SK-N-MC (cell line): ENCODE measurements around the gene DOCK9.

ENCODE experiments used
- EZH2 ChIP-seq: fragments of 200-600 bp; sonication (generic); IDR thresholded peaks from one replicate; pipeline ENCODE4 v1.6.1; 2017; ENCODE audit warnings: antibody characterized with exemption
- FOXP2 ChIP-seq: optimal IDR thresholded peaks from 2 replicates; pipeline ENCODE3; 2011; ENCODE audit warnings: mild to moderate bottlenecking, moderate library complexity; ENCODE audit not compliant: insufficient read depth; ENCODE audit errors: extremely low read length, control extremely low read depth
- POLR2AphosphoS5 ChIP-seq: IDR thresholded peaks from 2 replicates; pipeline ENCODE4 v1.6.1; 2012; ENCODE audit warnings: mild to moderate bottlenecking, low read depth, low read length, borderline replicate concordance

DNA sequence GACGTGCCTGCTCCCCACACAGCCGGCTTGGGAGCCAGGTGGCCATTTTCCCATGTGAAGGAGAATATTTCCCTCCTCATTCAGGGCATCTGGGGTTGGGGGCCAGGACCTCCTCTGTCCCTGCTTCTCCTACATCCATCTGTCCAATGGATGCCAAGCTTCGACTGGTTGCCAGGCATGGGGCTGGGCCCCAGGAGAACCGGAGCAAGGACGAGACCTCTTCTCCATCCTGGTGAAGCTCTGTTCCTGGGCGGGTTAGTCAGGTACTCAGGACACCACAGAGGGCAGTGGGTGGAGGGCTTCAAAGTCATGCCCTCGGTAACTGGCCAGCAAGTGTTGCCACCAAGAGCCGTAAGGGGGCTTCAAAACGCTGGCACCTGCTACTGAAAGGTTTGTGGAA lies 203.1 kb downstream of the DOCK9 start:
- TF ChIP-seq POLR2AphosphoS5, result no peak
- TF ChIP-seq EZH2, result no peak
- no peak for TF ChIP-seq FOXP2
